Osteocyte (in vitro differentiated cells): ENCODE measurements around the gene OR8B8. TPM values are rescaled to one million over a fixed set of nuclear protein-coding genes. Genes with fewer than 3 reads are reported as not detected.
"Not testable (repeated sequence)": the region's sequence is repeated elsewhere in the genome, so short reads cannot be mapped to it uniquely, and the experiment has no call there.

Experiments
- DNase-seq: peaks from one replicate; pipeline ENCODE4 v3.0.0; 2021; ENCODE audit warnings: mixed read lengths; ENCODE audit not compliant: unreplicated experiment; ENCODE audit errors: extremely low spot score
- H3K27ac Mint-ChIP-seq: one replicate; pipeline ENCODE4 v1.8.0; 2021; ENCODE audit warnings: mild to moderate bottlenecking, mixed read lengths; ENCODE audit not compliant: unreplicated experiment
- H3K27me3 Mint-ChIP-seq: one replicate; pipeline ENCODE4 v1.8.0; 2021; ENCODE audit warnings: mixed read lengths; ENCODE audit not compliant: unreplicated experiment
- H3K36me3 Mint-ChIP-seq: one replicate; pipeline ENCODE4 v1.8.0; 2021; ENCODE audit warnings: mixed read lengths; ENCODE audit not compliant: unreplicated experiment
- H3K4me1 Mint-ChIP-seq: one replicate; pipeline ENCODE4 v1.8.0; 2021; ENCODE audit warnings: mixed read lengths; ENCODE audit not compliant: unreplicated experiment
- H3K4me3 Mint-ChIP-seq: one replicate; pipeline ENCODE4 v1.8.0; 2021; ENCODE audit warnings: mild to moderate bottlenecking, moderate library complexity, mixed read lengths; ENCODE audit not compliant: unreplicated experiment
- H3K9me3 Mint-ChIP-seq: one replicate; pipeline ENCODE4 v1.8.0; 2021; ENCODE audit warnings: mixed read lengths; ENCODE audit not compliant: unreplicated experiment
- CTCF ChIP-seq: fragments of 200-600 bp; sonication (generic); IDR thresholded peaks from 2 replicates; pipeline ENCODE4 v1.5.0; 2021; ENCODE audit warnings: antibody characterized with exemption, mild to moderate bottlenecking, moderate library complexity
- total RNA-seq: library from RNA; stranded (reverse); gene quantifications from 2 replicates; pipeline ENCODE4 v1.2.1, GENCODE V29; 2021

OR8B8 gene
- total RNA-seq, 1 donor from 2014 or later: not detected

- no peaks in the 10 kb centered on the region for H3K4me1 Mint-ChIP-seq
- H3K9me3 Mint-ChIP-seq: no peaks in the 10 kb centered on the region
- no peak for TF ChIP-seq CTCF
- no peak overlapping the region for H3K4me3 Mint-ChIP-seq
- DNase-seq: no peak
- H3K27ac Mint-ChIP-seq: no peak overlapping the region
- no peaks in the 10 kb centered on the region for H3K36me3 Mint-ChIP-seq
- H3K27me3 Mint-ChIP-seq: peaks cover 5% of the 10 kb centered on the region
Measured at GRCh38 chr11:124463324-124463723, 17.8 kb upstream of the OR8B8 start.

GRCh38 chr11:124460459-124460858, 15.0 kb upstream of the OR8B8 start:
- TF ChIP-seq CTCF: no peak
- Mint-ChIP-seq H3K27ac (no peak overlapping the region), H3K36me3 (no peaks in the 10 kb centered on the region), H3K4me3 (no peak overlapping the region), H3K4me1 (no peaks in the 10 kb centered on the region), H3K27me3 (peaks cover 9% of the 10 kb centered on the region), H3K9me3 (no peaks in the 10 kb centered on the region)
- no peak for DNase-seq

GRCh38 chr11:124459379-124459778, 13.9 kb upstream of the OR8B8 start:
- not testable (repeated sequence) for H3K27ac Mint-ChIP-seq, DNase-seq, H3K9me3 Mint-ChIP-seq, H3K36me3 Mint-ChIP-seq, H3K4me1 Mint-ChIP-seq, H3K4me3 Mint-ChIP-seq
- H3K27me3 Mint-ChIP-seq: peaks cover 12% of the 10 kb centered on the region

GRCh38 chr11:124454552-124454951, 9.1 kb upstream of the OR8B8 start:
- H3K36me3 Mint-ChIP-seq: no peaks in the 10 kb centered on the region
- peaks cover 29% of the 10 kb centered on the region for H3K27me3 Mint-ChIP-seq
- no peaks in the 10 kb centered on the region for H3K4me1 Mint-ChIP-seq
- TF ChIP-seq CTCF: no peak
- no peak overlapping the region for H3K4me3 Mint-ChIP-seq
- no peak for DNase-seq
- H3K9me3 Mint-ChIP-seq: no peaks in the 10 kb centered on the region
- no peak overlapping the region for H3K27ac Mint-ChIP-seq

GRCh38 chr11:124446916-124447315, 1.4 kb upstream of the OR8B8 start:
- no peak for DNase-seq
- no peak for TF ChIP-seq CTCF
- Mint-ChIP-seq H3K4me1 (no peaks in the 10 kb centered on the region), H3K27ac (no peak overlapping the region), H3K4me3 (no peak overlapping the region), H3K27me3 (peaks cover 21% of the 10 kb centered on the region), H3K9me3 (no peaks in the 10 kb centered on the region), H3K36me3 (no peaks in the 10 kb centered on the region)

GRCh38 chr11:124442847-124443246, 2.6 kb downstream of the OR8B8 start:
- H3K4me3 Mint-ChIP-seq: no peak overlapping the region
- H3K9me3 Mint-ChIP-seq: no peaks in the 10 kb centered on the region
- H3K36me3 Mint-ChIP-seq: no peaks in the 10 kb centered on the region
- peaks cover 15% of the 10 kb centered on the region for H3K27me3 Mint-ChIP-seq
- no peaks in the 10 kb centered on the region for H3K4me1 Mint-ChIP-seq
- DNase-seq: no peak
- no peak overlapping the region for H3K27ac Mint-ChIP-seq
- TF ChIP-seq CTCF: no peak
